UCSD-AML1 (cell line): ENCODE data around the gene KNCN.

Experiments used
- DNase-seq: peaks from one replicate; lab custom pipeline; 2025; ENCODE audit not compliant: unreplicated experiment; lab: John Stamatoyannopoulos, UW

Gene KNCN

DNA sequence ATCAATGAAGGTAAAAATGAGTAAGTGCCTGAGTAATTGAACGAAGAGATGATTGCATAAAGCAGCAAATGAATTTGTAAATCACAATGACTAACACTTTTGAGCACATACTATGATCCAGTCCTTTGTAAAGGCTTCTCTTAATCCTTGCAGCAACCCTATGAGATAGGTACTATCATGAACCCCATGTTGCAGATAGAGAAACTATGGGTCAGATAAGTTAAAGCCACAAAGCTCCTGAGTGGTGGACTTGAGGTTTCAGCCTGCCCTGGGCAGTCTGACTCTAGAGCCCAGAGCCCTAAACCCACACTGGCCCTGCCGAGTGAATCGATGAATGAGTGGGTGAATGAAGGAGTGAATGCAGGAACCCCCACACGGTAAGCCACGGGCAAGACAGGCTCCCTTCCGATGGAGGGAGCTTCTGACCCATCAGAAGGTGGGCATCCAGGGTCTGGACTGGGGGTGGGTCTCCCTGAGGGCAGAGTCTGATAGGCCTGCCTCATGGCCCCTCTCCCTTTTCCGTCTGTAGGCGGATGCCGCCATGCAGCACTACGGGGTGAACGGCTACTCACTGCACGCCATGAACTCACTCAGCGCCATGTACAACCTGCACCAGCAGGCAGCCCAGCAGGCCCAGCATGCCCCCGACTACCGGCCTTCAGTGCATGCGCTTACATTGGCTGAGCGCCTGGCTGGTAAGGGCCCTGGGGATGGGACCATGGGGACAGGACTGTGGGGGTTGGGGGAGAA is 44.8 kb downstream of the KNCN start:
- no peak for DNase-seq

DNA sequence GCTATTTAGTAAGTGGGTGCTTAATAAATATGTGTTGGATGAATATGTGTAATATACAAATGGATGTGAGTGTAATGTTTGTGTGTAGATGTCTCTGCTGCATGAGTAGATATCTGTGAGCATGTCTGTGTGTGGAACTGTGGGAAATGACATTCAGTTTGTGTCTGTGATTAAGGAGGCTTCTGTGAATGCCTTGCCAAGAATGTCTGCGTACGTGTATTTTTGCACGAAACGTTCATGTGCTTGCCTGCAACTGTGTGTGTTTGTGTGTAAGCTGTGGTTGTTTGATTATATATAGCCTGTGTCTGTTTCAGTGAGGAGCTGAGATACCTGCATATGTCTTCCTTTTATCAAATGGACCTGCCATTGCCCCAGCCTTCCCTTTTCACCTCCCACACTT is 48.0 kb downstream of the KNCN start:
- no peak for DNase-seq

DNA sequence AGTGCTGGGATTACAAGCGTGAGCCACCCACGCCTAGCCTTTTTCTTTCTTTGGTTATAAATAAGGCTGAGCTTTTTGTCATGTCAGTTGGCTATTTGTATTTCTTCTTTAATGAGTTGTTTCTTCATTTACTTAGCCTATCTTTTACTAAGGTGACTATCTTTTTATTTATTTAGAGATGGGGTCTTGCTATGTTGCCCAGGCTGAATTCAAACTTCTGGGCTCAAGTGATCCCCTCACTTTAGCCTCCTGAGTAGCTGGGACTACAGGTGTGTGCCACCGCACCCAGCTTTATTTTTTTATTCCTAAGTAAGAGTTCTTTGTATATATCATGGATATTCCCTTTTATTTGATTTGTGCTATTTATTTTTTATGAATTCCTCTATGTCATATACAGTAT is 49.9 kb downstream of the KNCN start:
- no peak for DNase-seq

DNA sequence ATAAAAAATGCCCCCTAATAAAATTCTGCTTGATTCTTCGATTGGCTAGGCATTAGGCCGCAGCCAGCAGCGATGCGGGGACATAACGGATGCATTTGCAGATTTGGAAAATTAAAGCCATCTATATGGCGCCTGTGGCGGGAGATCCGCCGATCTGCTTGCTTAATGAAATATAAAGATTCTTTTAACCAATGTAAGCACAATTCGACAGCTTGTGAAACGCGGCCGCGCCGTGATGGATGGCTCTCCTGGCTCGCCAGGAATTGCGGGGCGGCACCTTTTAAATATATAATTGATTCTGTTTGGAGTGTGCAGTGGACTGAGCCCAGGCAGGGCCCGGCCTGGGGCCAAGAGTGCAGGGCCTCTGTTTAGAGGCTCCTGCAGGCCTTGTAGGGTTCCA is 53.8 kb downstream of the KNCN start:
- DNase-seq: no peak

DNA sequence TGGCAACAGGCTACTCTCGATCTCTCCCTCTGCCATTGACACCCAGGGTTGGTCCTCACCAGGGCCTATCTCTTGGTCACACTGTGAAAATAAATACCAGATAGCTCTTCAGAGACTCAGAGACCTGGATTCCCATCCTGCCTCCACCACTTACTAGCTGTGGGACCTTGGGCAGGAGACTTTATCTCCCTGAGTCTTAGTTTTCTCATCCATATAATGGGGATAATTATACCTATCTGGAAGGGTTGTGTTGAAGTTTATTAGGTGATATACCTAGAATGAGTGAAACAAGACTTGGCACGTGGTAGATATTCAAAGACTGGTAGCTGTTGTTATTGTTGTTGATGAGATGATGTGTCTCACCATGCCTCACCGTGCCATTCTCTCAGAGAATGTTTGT is 54.4 kb downstream of the KNCN start:
- DNase-seq: no peak

DNA sequence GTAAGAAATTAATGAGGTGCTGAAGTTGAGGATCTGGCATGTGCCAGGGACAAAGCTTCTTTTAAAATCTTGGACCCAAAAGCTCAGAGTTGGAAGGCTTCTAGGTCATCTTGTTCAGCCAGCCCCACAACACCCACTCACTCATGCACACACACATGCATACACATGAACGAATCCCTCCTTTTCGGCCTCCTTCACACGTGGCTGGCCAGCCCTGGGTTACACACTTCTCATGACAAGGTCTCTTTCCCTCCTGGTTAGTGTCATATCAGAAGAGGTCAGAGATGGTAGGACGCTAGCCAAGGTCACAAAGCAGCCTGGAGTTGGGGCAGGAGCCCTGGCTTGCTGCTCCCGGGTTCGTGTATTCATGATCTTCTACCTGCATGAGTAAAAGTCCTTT is 54.9 kb downstream of the KNCN start:
- no peak for DNase-seq

DNA sequence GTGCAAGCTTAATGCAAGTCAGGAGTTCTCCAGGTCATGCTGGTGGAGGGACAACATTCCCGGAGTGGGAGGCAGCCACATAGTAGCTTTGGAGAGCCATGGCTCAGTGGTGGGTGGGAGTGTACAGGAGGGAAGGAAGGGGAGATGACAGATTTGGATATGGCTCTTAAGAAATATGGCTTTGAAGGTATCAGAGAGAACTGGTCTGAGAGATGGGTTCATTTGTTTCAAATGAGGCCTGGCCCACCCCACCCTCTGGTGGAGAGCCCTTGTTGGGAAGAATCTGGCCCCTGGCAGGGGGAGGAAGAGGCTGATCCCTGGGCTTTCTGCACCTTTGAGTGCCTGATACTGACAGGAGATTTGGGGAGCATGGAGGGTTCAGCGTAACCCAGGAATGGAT is 55.7 kb downstream of the KNCN start:
- DNase-seq: no peak
